ENCODE data around the gene UNC13A.

UNC13A gene

DNA sequence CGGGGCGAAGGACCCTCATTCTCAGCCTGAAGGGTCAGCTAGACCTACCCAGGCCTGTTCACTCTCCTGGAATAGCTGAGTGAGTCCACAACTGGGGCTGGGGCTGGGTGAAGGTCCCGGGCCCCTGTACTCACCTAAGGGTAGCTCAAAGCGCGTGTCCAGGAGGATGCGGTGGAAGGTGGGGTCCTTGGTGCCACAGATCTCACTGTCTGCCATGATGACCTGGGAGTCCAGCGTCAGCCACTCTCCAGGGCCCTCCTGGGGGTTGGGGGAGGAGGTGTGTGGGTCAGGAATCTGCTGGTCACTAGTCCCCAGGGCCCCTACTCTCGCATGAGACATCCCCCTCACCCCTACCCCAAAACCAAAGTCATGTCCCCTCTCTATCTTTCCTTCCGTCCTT lies 18.7 kb downstream of the UNC13A start:
- DNase-seq (ENCODE audit: low spot score): no peak

DNA sequence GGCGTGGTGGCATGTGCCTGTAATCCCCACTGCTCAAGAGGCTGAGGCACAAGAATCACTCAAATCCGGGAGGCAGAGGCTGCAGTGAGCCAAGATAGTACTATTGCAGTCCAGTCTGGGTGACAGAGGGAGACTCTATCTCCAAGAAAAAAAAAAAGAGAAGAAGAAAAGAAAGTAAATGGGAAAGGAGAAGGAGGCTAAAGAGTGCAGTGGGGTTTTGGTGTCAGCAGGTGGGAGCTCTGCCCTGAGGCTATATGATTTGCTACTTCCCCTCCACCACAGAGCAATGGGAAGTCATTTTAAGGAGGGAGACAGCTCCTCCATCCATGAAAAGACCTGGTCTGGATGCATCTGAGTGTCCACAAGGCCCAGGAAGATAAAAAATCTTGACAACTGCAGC lies 23.1 kb downstream of the UNC13A start:
- DNase-seq (ENCODE audit: low spot score): no peak

DNA sequence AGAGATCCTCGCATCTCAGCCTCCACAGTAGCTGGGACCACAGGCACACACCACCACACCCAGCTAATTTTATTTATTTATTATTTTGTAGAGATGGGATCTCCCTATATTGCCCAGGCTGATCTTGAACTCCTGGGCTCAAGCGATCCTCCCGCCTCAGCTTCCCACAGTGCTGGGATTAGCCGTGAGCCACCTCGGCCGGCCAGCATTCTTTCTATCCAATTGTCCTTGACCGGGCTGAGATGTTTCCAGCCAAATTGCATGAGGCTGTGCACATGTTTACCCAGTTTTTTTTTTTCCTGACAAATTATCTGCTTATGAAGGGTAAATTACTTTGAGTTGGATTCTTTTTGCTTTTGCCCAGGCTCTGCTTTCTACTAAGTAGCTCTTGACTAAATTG lies 28.2 kb downstream of the UNC13A start:
- DNase-seq (ENCODE audit: low spot score): no peak

DNA sequence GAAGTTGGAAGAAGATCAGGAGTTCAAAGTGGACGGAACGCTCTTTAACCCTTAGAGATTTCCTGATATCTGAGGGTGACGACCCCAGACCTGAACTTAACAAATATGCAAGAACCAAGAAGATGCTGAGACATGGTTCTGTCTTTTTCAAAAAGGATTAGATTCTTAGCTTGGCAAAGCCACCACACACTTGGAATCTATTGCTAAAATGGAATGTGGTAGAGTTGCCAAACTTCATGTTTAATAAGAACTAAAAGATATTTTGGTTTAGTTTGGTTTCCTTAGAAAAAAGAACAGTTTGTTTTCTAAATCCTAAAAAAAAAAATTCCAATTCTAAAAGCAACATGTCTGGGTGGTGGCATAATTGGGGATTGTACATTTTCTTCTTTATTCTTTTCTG lies 29.5 kb downstream of the UNC13A start:
- no peak for DNase-seq (ENCODE audit: low spot score)

DNA sequence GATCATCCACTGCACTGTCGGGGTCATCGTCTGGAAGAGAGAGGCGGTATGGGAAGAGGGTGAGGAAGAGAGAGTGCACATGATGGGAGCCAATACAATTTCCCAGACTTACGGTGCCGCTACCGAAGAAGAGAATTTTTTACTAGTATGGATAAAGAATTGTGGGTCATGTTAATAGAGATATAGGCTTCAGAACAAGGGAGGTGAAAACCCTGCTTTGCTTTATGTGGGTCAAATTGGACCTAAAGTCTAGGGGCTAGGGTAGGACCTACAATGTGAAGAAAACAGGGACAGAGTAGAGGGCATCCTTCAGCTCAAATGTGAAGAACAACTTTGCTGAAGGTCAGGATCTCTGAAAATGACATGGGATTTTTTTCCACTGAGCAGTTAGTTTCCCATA lies 29.9 kb downstream of the UNC13A start:
- DNase-seq (ENCODE audit: low spot score): no peak

DNA sequence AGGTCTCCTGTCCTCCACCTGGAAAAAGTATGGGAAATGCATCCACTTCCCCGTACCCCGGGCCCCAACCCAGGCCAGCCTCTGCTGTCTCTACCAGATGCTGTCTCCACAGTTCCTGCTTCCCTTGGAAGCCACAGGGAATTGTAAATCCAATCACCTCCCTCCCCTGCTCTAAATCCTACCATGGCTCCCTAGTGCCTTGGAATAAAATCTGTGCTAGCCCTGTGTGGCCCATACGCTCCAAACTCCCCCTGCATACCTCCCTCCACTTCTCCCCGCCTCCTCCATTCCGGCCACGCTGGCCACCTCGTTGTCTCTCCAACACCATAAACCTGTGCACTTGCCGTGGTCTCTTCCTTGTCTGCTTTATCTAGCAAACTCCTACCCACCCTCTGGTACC lies 31.2 kb downstream of the UNC13A start:
- no peak for DNase-seq (ENCODE audit: low spot score)

DNA sequence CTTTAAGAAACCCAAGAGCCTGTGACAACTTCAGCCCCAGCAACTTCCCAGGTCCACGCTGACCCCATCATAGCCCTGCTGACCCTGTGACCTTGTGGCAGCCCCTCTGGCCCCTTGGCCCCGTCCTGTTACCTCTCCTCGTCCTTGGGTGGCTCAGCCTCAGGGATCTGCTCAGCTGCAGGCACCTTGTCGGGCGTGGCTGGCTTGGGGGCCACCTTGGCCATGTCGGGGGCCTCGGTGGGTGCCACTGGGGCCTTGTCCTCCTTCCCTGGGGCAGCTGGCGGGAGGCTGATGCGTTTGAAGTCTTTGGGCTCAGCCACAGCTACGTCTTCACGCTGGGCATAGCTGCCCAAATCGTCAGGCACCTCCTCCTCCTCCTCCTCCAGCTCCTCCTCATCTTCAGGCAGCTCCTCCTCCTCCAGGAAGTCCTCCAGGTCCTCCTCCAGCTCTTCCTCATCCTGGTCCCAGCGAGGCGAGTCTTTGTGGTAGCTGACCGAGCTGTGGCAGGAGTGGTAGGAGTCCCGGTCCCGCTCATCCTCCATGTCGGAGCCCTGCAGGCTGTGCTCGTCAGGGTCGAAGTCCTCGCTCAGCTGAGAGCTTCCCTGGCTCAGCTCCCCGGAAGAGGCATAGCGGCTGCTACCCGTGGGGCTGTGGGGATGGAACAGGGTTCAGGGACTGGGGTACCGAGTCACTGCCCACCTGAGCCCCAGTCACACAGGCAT lies 32.2 kb downstream of the UNC13A start:
- DNase-seq (ENCODE audit: low spot score): no peak

DNA sequence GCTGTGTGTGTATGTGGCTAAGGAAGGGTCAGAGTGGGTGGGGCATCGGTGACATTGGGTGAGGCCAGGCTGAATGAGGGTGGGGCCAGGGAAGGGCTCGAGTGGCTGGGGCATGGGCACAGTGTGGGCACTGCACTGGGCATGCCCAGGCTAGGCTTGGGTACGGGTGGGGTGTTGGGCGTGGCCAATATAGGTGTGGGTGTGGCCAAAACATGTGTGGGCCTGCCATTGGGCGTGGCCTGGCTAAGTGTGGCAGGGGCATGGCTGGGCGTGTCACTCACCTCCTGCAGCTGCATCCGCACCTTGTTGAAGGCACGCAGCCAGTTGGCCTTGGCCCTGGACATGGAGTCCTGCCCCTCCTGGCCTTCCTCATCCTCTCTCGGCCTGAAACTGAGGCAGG lies 33.2 kb downstream of the UNC13A start:
- DNase-seq (ENCODE audit: low spot score): no peak

DNA sequence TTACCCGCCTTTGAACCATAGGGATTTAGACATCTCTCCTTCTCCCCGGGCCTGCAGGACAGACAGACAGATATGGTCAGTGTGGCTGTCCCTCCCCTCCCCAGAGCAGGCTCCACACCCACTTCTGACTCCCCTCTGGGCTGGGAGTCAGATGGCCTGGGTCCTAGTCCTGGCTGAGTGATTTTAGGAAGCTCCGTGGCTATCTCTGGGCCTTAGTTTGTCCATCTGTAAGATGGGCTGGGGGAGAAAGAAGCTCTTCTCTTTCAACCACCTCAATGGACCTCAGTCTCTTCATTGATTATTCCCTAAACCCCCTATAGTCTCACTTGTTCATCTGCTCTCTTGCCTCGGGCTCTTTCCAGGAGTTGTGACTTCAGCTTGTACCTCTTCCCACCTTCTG lies 35.5 kb downstream of the UNC13A start:
- no peak for DNase-seq (ENCODE audit: low spot score)

DNA sequence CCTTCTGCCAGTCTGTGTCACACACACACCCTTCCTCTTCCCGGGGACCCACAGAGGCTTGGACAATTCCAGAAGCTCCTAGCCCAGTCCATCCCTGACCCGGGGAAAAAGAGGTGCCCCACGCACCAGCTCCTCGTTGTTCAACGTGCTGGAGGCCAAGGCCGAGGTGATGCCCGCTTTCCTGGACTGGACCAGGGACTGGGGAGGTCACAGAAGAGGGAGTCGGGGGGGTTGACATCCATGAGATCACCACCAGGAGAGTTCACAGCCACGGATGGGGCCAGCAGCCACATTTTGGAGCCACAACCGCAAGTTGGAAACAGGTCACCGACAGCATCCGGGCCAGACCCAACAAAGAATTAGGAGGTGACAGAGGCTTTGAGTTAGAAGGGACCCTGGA lies 39.4 kb downstream of the UNC13A start:
- no peak for DNase-seq (ENCODE audit: low spot score)

DNA sequence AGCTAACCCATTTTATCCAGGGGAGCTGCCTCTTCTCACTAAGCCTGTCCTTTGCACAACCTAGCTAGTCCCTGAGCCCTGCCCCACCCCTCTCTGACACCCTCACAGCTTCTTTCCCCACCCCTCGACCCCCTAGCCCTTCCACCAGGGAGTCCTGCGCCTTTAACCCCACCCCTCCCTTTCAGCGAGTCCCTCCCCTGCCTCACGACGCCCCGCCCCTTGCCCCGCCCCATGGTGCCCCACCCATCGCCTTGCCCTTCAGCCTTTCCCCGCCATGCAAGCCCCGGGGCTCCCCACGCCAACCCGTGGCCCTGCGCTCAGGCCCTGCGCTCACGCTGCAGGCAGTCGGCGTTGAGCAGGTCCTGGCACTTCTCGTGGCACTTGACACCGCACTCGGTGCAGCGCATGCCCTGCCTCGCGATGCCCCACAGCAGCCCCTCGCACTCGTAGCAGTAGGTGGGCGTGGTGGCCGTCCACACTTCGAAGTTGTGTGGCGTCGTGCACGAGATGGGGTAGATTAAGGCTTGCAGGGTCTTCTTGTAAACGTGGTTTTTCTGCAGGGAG lies 40.0 kb downstream of the UNC13A start:
- DNase-seq (ENCODE audit: low spot score): no peak

DNA sequence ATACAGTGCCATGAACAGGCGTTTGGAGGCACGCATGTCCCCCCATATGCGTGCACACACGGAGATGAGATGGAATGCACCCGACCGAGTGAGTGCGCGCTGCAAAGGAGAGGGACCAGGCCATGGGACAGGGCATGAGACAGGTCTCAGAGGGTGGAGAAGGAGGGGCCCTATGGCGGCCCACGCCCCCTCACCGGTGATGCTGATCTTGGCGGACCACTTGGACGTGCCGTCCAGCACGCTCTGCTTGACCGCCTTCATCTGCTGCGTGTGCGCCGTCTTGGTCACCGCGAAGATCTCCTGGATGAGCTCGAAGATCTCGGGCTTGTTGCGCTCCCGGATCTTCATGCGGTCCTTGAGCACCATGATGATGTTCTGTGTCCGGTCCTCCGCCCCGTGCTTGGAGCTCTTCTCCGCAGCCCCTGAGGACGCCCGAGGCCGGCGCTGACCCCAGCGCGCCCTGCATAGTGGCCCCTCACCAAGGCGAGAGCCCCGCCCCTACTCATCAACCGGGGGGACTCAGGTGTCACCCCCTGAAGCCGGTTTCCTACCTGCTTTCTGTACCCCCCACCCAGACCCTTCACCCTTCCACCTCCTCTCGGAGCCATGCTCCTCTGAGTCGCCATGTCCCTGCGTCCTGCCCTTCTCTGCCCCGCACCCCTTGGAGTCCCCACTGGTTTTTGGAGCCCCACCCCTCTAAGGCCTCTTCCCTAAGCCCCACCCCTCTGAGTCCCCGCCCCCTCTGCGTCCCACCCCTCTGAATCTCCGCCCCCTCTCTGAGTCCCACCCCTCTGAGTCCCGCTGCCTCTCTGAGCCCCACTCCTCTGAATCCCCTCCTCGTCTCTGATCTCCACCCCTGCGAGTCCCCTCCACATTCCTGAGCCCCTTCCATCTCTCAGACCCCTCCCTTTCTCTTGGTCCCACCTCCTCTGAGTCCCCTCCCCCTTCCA lies 40.8 kb downstream of the UNC13A start:
- no peak for DNase-seq (ENCODE audit: low spot score)

DNA sequence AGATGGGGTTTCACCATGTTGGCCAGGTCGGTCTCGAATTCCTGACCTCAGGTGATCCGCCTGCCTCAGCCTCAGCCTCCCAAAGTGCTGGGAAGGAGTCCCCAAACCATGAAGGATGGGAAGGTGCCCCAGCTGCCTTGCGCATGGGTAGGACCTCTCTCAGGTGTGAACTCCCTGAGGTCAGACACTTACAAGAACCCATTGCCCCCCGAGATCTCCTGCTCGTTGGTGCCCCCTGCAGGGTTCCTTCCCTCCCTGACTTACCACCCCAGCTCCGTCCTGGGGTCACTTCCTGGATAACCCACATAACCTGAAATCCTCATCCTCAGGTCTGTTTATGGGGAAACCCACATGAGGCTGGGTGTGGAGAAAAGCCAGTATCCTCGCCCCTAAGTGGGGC lies 41.7 kb downstream of the UNC13A start:
- DNase-seq (ENCODE audit: low spot score): no peak

DNA sequence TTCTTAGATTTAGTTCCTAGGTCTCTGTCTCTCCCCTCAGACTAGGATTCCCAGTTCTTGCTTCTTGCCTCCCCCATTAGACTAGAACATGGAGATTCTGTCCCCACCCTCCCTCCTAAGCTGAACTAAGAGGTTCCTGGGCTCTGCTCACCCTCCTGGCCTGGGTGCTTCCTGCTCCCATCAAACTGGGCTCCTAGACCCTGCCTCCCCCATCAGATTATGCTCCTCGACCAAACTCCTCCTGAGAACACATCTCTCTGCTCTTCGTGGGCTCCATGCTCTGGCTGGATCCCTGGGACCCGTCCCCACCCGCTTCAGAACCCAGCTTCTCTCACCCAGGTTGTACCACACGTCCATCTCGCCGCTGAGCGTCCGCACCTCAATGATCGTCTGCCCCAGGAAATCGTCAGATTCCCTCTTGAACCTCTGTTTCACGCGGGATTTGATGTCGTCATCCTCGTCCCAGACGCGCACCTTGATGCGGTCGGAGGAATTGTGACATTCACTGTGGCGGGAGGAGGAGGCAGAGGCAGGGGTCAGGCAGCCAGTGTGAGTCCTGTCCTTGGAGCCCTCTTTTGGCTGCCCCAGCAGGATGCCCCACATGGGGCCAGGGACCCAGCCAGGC lies 42.7 kb downstream of the UNC13A start:
- no peak for DNase-seq (ENCODE audit: low spot score)

DNA sequence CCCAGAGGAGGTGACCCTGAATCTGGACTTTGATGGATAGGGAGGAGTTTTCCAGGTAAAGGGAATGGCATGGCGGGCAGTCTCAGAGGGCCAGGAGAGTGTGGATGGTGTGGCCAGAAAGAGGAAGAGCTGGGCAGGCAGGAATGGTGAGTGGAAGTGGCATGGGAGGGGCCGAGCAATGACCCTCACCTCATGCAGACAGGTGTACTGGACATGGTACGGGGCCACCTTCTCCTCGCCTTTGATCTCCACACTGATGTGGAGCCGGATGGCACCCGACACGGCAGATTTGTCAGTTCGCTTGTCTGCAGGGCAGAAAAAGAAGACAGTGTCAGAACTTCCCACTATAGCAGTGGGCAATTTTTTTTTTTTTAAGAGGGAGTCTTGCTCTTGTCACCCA lies 45.5 kb downstream of the UNC13A start:
- no peak for DNase-seq (ENCODE audit: low spot score)

DNA sequence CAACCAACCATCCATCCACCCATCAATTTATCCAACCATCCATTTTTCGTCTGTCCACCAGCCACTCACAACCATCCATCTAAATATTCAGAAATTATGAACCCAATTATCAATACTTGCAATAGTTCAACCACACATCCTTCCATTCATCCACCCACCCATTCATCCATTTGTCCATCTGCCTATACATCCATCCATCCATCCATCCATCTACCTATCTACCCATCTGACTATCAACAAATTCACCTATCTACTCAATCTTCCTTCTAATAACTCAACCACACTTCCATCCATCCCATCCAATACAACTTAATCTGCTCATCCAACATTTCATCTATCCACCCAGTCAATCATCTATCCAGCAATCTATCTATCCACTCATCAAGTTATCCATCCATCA lies 46.3 kb downstream of the UNC13A start:
- DNase-seq (ENCODE audit: low spot score): no peak

DNA sequence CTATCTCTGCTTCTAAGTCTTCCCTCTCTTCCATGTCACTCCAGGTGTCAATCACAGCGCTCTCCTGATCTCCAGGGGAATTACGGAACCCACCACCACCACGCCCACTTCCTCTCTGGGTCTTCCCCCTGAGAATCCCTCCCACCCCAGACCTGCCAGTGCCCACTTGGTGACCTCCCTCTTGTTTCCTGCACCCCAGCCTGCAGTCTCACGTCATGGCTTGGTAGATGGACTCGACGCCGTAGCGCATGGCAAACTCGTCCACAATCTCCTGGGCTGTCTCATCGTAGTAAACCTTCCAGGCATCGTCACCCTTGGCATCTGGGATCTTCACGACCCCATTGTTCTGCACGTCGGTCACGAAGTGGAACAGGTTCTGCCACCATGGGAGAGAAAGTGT lies 47.0 kb downstream of the UNC13A start:
- no peak for DNase-seq (ENCODE audit: low spot score)

DNA sequence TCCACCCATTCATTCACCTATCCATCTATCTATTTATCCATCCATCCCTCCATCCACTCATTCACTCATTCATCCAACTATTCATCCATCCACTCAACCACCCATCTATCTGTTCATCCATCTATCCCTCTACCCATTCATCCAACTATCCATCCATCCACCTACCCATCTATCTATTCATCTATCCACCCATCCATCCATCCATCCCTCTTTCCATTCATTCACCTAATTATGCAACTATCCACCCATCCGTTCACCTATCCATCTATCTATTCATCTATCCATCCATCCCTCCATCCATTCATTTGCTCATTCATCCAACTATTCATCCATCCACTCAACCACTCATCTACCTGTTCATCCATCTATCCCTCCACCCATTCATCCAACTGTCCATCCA lies 54.5 kb downstream of the UNC13A start:
- DNase-seq (ENCODE audit: low spot score): no peak

DNA sequence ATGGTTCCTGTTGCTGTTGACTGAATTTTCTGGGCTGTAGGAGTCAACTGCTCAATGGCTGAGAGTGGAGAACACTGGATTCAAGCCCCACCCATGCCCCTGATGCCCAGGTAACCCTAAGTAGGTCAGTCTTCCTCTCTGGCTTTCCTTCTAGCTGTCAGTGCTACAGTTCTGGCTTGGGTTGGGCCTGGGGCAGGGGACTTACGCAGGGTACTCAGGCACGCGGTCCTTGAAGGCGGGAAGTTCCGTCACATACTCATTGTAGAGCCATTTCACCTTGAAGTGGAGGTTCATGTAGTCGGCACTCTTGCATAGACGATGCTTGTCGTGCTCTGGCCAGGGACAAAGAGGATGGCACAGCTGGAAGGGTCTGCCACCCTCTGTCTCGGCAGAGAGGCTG lies 55.6 kb downstream of the UNC13A start:
- no peak for DNase-seq (ENCODE audit: low spot score)

DNA sequence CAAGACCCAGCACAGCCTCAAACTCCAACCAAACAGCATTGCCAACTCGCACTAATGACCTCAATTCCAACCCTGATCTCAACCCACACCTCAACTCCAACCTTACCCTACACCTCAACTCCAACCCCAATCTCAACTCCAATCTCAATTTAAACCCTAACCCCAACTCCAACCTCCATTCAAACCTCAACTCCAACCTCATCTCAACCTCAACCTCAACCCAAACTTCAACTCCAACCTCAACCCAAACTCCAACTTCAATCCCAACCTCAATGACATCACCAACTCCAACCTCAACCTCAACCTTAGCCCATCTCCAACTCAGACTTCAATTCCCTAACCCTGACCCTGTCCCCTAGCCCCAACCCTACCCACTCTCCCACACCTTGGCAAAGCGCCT lies 58.4 kb downstream of the UNC13A start:
- no peak for DNase-seq (ENCODE audit: low spot score)

DNA sequence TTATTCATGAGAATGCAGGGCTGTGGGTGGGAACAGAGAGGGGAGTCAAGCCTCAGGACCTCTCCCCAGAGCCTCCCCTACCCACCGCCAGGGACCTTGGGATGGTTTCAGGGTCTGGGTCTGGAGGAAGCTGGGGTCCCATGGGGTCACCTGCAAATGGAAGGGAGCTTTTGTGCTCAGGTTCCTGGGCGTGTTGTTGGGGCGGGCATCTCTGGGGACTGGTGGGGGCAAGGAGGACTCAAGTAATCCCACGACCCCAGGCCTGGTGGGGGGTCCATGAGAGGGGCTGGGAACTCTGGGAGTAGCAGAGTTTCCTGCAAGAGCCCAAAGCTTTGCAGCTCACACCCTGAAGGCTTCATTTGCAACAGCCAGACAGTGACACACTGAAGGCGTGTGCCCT lies 60.2 kb downstream of the UNC13A start:
- no peak for DNase-seq (ENCODE audit: low spot score)

DNA sequence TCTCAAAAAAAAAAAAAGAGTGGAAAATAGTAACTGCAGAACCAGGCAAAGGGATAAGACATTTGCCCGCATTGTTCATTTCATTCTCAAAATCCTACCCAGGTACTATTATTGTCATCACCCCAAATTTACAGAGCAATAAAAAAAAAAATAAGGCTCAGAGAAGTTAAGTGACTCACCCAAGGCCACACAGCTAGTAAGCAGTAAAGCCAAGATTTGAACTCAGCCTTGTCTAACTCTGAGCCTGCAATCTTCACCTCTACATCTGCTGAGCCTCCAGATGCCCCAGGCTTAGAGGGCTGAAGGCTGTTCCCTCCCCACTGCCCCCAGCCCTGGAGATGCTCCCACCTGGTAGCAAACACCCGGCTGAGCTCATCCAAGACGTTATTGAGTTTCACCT lies 61.0 kb downstream of the UNC13A start:
- DNase-seq (ENCODE audit: low spot score): no peak

Data from CD4-positive, alpha-beta T cell treated with Interleukin-15 for 4 hours (primary cell).